HepG2 (cell line): ENCODE data around the gene PMFBP1. TPM values are rescaled to one million over a fixed set of nuclear protein-coding genes. Genes with fewer than 3 reads are reported as not detected.

ENCODE experiments used
- ASH2L ChIP-seq: fragments of 300-600, 200-600 bp; sonication (generic); IDR thresholded peaks from 2 replicates; pipeline ENCODE4 v1.7.0; 2017; ENCODE audit warnings: low read depth, mild to moderate bottlenecking, moderate library complexity, mixed read lengths, low read length; ENCODE audit not compliant: insufficient read length
- ATF4 ChIP-seq, 2 experiments: fragments of 450-650 bp in 1 of 2; sonication (generic) in 1 of 2; formaldehyde crosslinking; IDR thresholded peaks; 2 replicates each; pipeline versions ENCODE4 v1.5.0 to v1.8.0; 2020 to 2022; ENCODE audit warnings: mild to moderate bottlenecking in 1 of 2, missing genetic modification reagents in 1 of 2
- CEBPG ChIP-seq: IDR thresholded peaks from 2 replicates; pipeline ENCODE4 v1.6.1; 2016
- CTCF ChIP-seq: sonication (generic); formaldehyde crosslinking; IDR thresholded peaks from 2 replicates; pipeline ENCODE4 v1.5.0; 2020; ENCODE audit warnings: mild to moderate bottlenecking, missing genetic modification reagents, moderate library complexity
- GATAD1 ChIP-seq: IDR thresholded peaks from 2 replicates; pipeline ENCODE4 v1.6.1; 2016; ENCODE audit warnings: missing genetic modification reagents, missing compliant biosample characterization
- GFI1 ChIP-seq: sonication (generic); formaldehyde crosslinking; IDR thresholded peaks from 2 replicates; pipeline ENCODE4 v1.5.0; 2020; ENCODE audit warnings: missing genetic modification reagents, mild to moderate bottlenecking, borderline replicate concordance
- GRHL1 ChIP-seq: sonication (generic); formaldehyde crosslinking; conservative IDR thresholded peaks from 2 replicates; pipeline ENCODE4 v1.8.0; 2022; ENCODE audit warnings: missing genetic modification reagents
- KDM1A ChIP-seq: IDR thresholded peaks from 2 replicates; pipeline ENCODE4 v1.6.1; 2016; ENCODE audit warnings: missing compliant biosample characterization
- LBX2 ChIP-seq: sonication (generic); formaldehyde crosslinking; IDR thresholded peaks from 2 replicates; pipeline ENCODE4 v1.5.0; 2020; ENCODE audit warnings: missing genetic modification reagents, mild to moderate bottlenecking, borderline replicate concordance
- MTA3 ChIP-seq: sonication (generic); formaldehyde crosslinking; IDR thresholded peaks from 2 replicates; pipeline ENCODE4 v1.4.0; 2020; ENCODE audit warnings: missing genetic modification reagents
- SRSF4 ChIP-seq: fragments of 200-400 bp; formaldehyde crosslinking; IDR thresholded peaks from one replicate; pipeline ENCODE4 v1.6.1; 2018; ENCODE audit warnings: mild to moderate bottlenecking, low read depth, low read length, moderate library complexity; ENCODE audit not compliant: poor library complexity, severe bottlenecking
- TOE1 ChIP-seq: sonication (generic); formaldehyde crosslinking; IDR thresholded peaks from 2 replicates; pipeline ENCODE4 v1.4.0; 2020; ENCODE audit warnings: mild to moderate bottlenecking, missing genetic modification reagents
- ZFP36L1 ChIP-seq: sonication (generic); formaldehyde crosslinking; IDR thresholded peaks from 2 replicates; pipeline ENCODE4 v1.8.0; 2022; ENCODE audit warnings: mild to moderate bottlenecking, missing genetic modification reagents, moderate library complexity
- ZFP91 ChIP-seq: sonication (generic); formaldehyde crosslinking; IDR thresholded peaks from 2 replicates; pipeline ENCODE4 v1.9.0; 2022; ENCODE audit warnings: missing genetic modification reagents, mild to moderate bottlenecking, borderline replicate concordance
- ZNF224 ChIP-seq: sonication (generic); formaldehyde crosslinking; IDR thresholded peaks from 2 replicates; pipeline ENCODE4 v1.5.0; 2020; ENCODE audit warnings: mild to moderate bottlenecking, missing genetic modification reagents
- ZNF430 ChIP-seq: sonication (generic); formaldehyde crosslinking; IDR thresholded peaks from 2 replicates; pipeline ENCODE4 v1.9.0; 2021; ENCODE audit warnings: mild to moderate bottlenecking, missing genetic modification reagents
- ZNF780A ChIP-seq: sonication (generic); formaldehyde crosslinking; IDR thresholded peaks from 2 replicates; pipeline ENCODE4 v1.8.0; 2022; ENCODE audit warnings: mild to moderate bottlenecking, missing genetic modification reagents, moderate library complexity
- ZNF800 ChIP-seq: sonication (generic); formaldehyde crosslinking; IDR thresholded peaks from 2 replicates; pipeline ENCODE4 v1.4.0; 2020; ENCODE audit warnings: missing genetic modification reagents
- ZNF839 ChIP-seq: sonication (generic); formaldehyde crosslinking; IDR thresholded peaks from 2 replicates; pipeline ENCODE4 v1.4.0; 2020; ENCODE audit warnings: missing genetic modification reagents, mild to moderate bottlenecking, borderline replicate concordance
- ZSCAN12 ChIP-seq: sonication (generic); formaldehyde crosslinking; IDR thresholded peaks from 2 replicates; pipeline ENCODE4 v1.9.0; 2021; ENCODE audit warnings: mild to moderate bottlenecking, missing genetic modification reagents
- polyA plus RNA-seq, 8 experiments: library from polyadenylated mRNA; depleted of rRNA in 3 of 8; stranded (reverse) in 7 of 8; unstranded in 1 of 8; fragments of >200 nt; fragmentation: Illumina TruSeq in 4 of 8; extraction: Trizol in 4 of 8; gene quantifications; 2 replicates each; pipeline versions ENCODE4 v1.2.1 to v1.2.3, GENCODE V29; 2011 to 2016; ENCODE audit warnings: low read depth in 4 of 8, missing spikeins in 1 of 8, mixed read lengths in 1 of 8; ENCODE audit not compliant: insufficient read depth in 1 of 8
- total RNA-seq, 5 experiments: library from RNA; depleted of rRNA; stranded (reverse); fragments of >200 nt; fragmentation: Illumina TruSeq; extraction: Trizol; gene quantifications; 2 replicates each; pipeline ENCODE4 v1.2.3, GENCODE V29; 2016; ENCODE audit warnings: low read depth in 1 of 5

PMFBP1 gene
- total and polyA plus RNA-seq, 2 of the 13 experiments (the other 11 are each of a cell fraction or from before 2014, with no cell fraction given) = 1.9 to 3.8 TPM

- TF ChIP-seq CTCF (CRISPR knock-in tag) (peak; percentile 15; the same call in 1 of the 2 replicates), TOE1 (CRISPR knock-in tag) (peak; percentile 63; the same call in 1 of the 2 replicates), ZNF430 (CRISPR knock-in tag) (no peak), ZNF839 (CRISPR knock-in tag) (peak; percentile 89; the same call in 1 of the 2 replicates), ZNF780A (CRISPR knock-in tag) (no peak), ZFP91 (CRISPR knock-in tag) (peak; percentile 84; the same call in 1 of the 2 replicates), ZFP36L1 (no peak; the same call in 1 of the 2 replicates), ZNF224 (CRISPR knock-in tag) (0 out of 2 replicates have a peak, but pooled peaks have one; percentile 86), KDM1A (CRISPR knock-in tag) (no peak), GRHL1 (CRISPR knock-in tag) (no peak), GFI1 (CRISPR knock-in tag) (0 out of 2 replicates have a peak, but pooled peaks have one; percentile 44), CEBPG (CRISPR knock-in tag) (no peak; the same call in 1 of the 2 replicates), LBX2 (CRISPR knock-in tag) (no peak), ZNF800 (CRISPR knock-in tag) (peak; percentile 62), ATF4 (CRISPR knock-in tag; IDR thresholded peaks at IDR 0.05) (no peak), SRSF4 (no peak), GATAD1 (CRISPR knock-in tag) (peak; percentile 97), MTA3 (CRISPR knock-in tag) (no peak), ZSCAN12 (CRISPR knock-in tag) (no peak), ASH2L (peak; percentile 93)
These were observed 78.3 kb downstream of the PMFBP1 start, which contains the start of the genes DHX38 and TXNL4B (continued) for GRCh38 chr16:72093448-72094265.
